ENCODE results near the gene CP.
A peak's percentile ranks its signal among the peaks of the same experiment; 100 is the strongest.
"Not testable (repeated sequence)": the region's sequence is repeated elsewhere in the genome, so short reads cannot be mapped to it uniquely, and the experiment has no call there.

CP gene

GRCh38 chr3:149203758-149204157 is 17.9 kb downstream of the CP start:
- POLR2A ChIA-PET: no interaction called here
- H3K9me3 ChIP-seq (ENCODE audit: control extremely low read depth in 1 of 5, control insufficient read depth in 4 of 5, insufficient read depth in 2 of 5, low read depth in 1 of 5, low read length in 4 of 5): no peaks in the 10 kb centered on the region
- H3K27me3 ChIP-seq (replicated peaks in 2 of 5; ENCODE audit: control insufficient read depth in 4 of 5, insufficient read depth in 5 of 5, low read length in 4 of 5): no peaks in the 10 kb centered on the region
- no peaks in the 10 kb centered on the region for H3K36me3 ChIP-seq (ENCODE audit: control insufficient read depth in 4 of 4, insufficient read depth in 4 of 4, low read length in 3 of 4)
- H3K4me1 ChIP-seq (ENCODE audit: control extremely low read depth in 1 of 4, control insufficient read depth in 4 of 4, insufficient read depth in 4 of 4, low read length in 3 of 4): peaks cover 20 to 36% (median 26%) of the 10 kb centered on the region in 4 experiments
- peak; percentile 57 to 93 (median 89) for DNase-seq
- CTCF ChIA-PET: no interaction called here
- H3K4me3 ChIP-seq (ENCODE audit: control insufficient read depth in 1 of 7, extremely low read depth in 1 of 7, insufficient read depth in 4 of 7, low read depth in 2 of 7, low read length in 6 of 7): no peak overlapping the region
- WGBS (ENCODE audit: insufficient coverage): 5% methylated on average over 2 of the region's 3 CpGs
- no peak overlapping the region for H3K27ac ChIP-seq (ENCODE audit: insufficient read depth in 1 of 2, low read depth in 1 of 2, low read length in 2 of 2, poor library complexity in 1 of 2, severe bottlenecking in 2 of 2)

GRCh38 chr3:149199474-149199873 is 22.2 kb downstream of the CP start:
- WGBS (ENCODE audit: insufficient coverage): 0% methylated on average over 2 of the region's 4 CpGs
- H3K4me3 ChIP-seq (ENCODE audit: control insufficient read depth in 1 of 7, extremely low read depth in 1 of 7, insufficient read depth in 4 of 7, low read depth in 2 of 7, low read length in 6 of 7): peak overlapping the region in 2 of 7 experiments; percentile 13 to 21
- H3K27me3 ChIP-seq (replicated peaks in 2 of 5; ENCODE audit: control insufficient read depth in 4 of 5, insufficient read depth in 5 of 5, low read length in 4 of 5): no peaks in the 10 kb centered on the region
- H3K27ac ChIP-seq (ENCODE audit: insufficient read depth in 1 of 2, low read depth in 1 of 2, low read length in 2 of 2, poor library complexity in 1 of 2, severe bottlenecking in 2 of 2): no peak overlapping the region
- no peaks in the 10 kb centered on the region for H3K36me3 ChIP-seq (ENCODE audit: control insufficient read depth in 4 of 4, insufficient read depth in 4 of 4, low read length in 3 of 4)
- POLR2A ChIA-PET: no interaction called here
- DNase-seq: peak; percentile 50 to 78 (median 68)
- CTCF ChIA-PET: no interaction called here
- H3K9me3 ChIP-seq (ENCODE audit: control extremely low read depth in 1 of 5, control insufficient read depth in 4 of 5, insufficient read depth in 2 of 5, low read depth in 1 of 5, low read length in 4 of 5): no peaks in the 10 kb centered on the region
- peaks cover 20 to 49% (median 28%) of the 10 kb centered on the region in 4 experiments for H3K4me1 ChIP-seq (ENCODE audit: control extremely low read depth in 1 of 4, control insufficient read depth in 4 of 4, insufficient read depth in 4 of 4, low read length in 3 of 4)

- Histone ChIP-seq H3K4me3 (ENCODE audit: control insufficient read depth in 1 of 7, extremely low read depth in 1 of 7, insufficient read depth in 4 of 7, low read depth in 2 of 7, low read length in 6 of 7) (no peak overlapping the region), H3K27ac (ENCODE audit: insufficient read depth in 1 of 2, low read depth in 1 of 2, low read length in 2 of 2, poor library complexity in 1 of 2, severe bottlenecking in 2 of 2) (no peak overlapping the region), H3K27me3 (replicated peaks in 2 of 5; ENCODE audit: control insufficient read depth in 4 of 5, insufficient read depth in 5 of 5, low read length in 4 of 5) (no peaks in the 10 kb centered on the region), H3K9me3 (ENCODE audit: control extremely low read depth in 1 of 5, control insufficient read depth in 4 of 5, insufficient read depth in 2 of 5, low read depth in 1 of 5, low read length in 4 of 5) (no peaks in the 10 kb centered on the region), H3K4me1 (ENCODE audit: control extremely low read depth in 1 of 4, control insufficient read depth in 4 of 4, insufficient read depth in 4 of 4, low read length in 3 of 4) (peaks cover 14 to 40% (median 21%) of the 10 kb centered on the region in 4 experiments), H3K36me3 (ENCODE audit: control insufficient read depth in 4 of 4, insufficient read depth in 4 of 4, low read length in 3 of 4) (no peaks in the 10 kb centered on the region)
- ChIA-PET POLR2A (no interaction called here), CTCF (no interaction called here)
- DNase-seq: no peak
- 95% methylated on average over 4 of the region's 7 CpGs for WGBS (ENCODE audit: insufficient coverage)
Measured at GRCh38 chr3:149198611-149199010, 23.0 kb downstream of the CP start.

GRCh38 chr3:149197669-149198068 is 24.0 kb downstream of the CP start:
- H3K4me1 ChIP-seq (ENCODE audit: control extremely low read depth in 1 of 4, control insufficient read depth in 4 of 4, insufficient read depth in 4 of 4, low read length in 3 of 4): peaks cover 7 to 33% (median 15%) of the 10 kb centered on the region in 4 experiments
- H3K27ac ChIP-seq (ENCODE audit: insufficient read depth in 1 of 2, low read depth in 1 of 2, low read length in 2 of 2, poor library complexity in 1 of 2, severe bottlenecking in 2 of 2): no peak overlapping the region
- no peaks in the 10 kb centered on the region for H3K9me3 ChIP-seq (ENCODE audit: control extremely low read depth in 1 of 5, control insufficient read depth in 4 of 5, insufficient read depth in 2 of 5, low read depth in 1 of 5, low read length in 4 of 5)
- H3K36me3 ChIP-seq (ENCODE audit: control insufficient read depth in 4 of 4, insufficient read depth in 4 of 4, low read length in 3 of 4): no peaks in the 10 kb centered on the region
- 36% methylated on average over 4 of the region's 5 CpGs for WGBS (ENCODE audit: insufficient coverage)
- no peak for DNase-seq
- peak overlapping the region in 2 of 7 experiments; percentile 42 to 48 for H3K4me3 ChIP-seq (ENCODE audit: control insufficient read depth in 1 of 7, extremely low read depth in 1 of 7, insufficient read depth in 4 of 7, low read depth in 2 of 7, low read length in 6 of 7)
- POLR2A ChIA-PET: no interaction called here
- no peaks in the 10 kb centered on the region for H3K27me3 ChIP-seq (replicated peaks in 2 of 5; ENCODE audit: control insufficient read depth in 4 of 5, insufficient read depth in 5 of 5, low read length in 4 of 5)
- CTCF ChIA-PET: interaction anchor here (0.6 kb wide), 1 partner anchor 11 kb away, joined by 3 read pairs; no protein-coding TSS in a partner anchor

- H3K36me3 ChIP-seq (ENCODE audit: control insufficient read depth in 4 of 4, insufficient read depth in 4 of 4, low read length in 3 of 4); H3K9me3 ChIP-seq (ENCODE audit: control extremely low read depth in 1 of 5, control insufficient read depth in 4 of 5, insufficient read depth in 2 of 5, low read depth in 1 of 5, low read length in 4 of 5); H3K27me3 ChIP-seq (replicated peaks in 2 of 5; ENCODE audit: control insufficient read depth in 4 of 5, insufficient read depth in 5 of 5, low read length in 4 of 5); DNase-seq; POLR2A ChIA-PET; H3K27ac ChIP-seq (ENCODE audit: insufficient read depth in 1 of 2, low read depth in 1 of 2, low read length in 2 of 2, poor library complexity in 1 of 2, severe bottlenecking in 2 of 2): not testable (repeated sequence)
- WGBS (ENCODE audit: insufficient coverage): 90% methylated on average over 5 of the region's 12 CpGs
- CTCF ChIA-PET: interaction anchor here (0.6 kb wide), 1 partner anchor 10 kb away, joined by 3 read pairs; no protein-coding TSS in a partner anchor
- H3K4me1 ChIP-seq (ENCODE audit: control extremely low read depth in 1 of 4, control insufficient read depth in 4 of 4, insufficient read depth in 4 of 4, low read length in 3 of 4): peaks cover 7 to 30% (median 13%) of the 10 kb centered on the region in 4 experiments
- H3K4me3 ChIP-seq (ENCODE audit: control insufficient read depth in 1 of 7, extremely low read depth in 1 of 7, insufficient read depth in 4 of 7, low read depth in 2 of 7, low read length in 6 of 7): peak overlapping the region in 2 of 7 experiments; percentile 42 to 48
Measured at GRCh38 chr3:149196805-149197592, 24.6 kb downstream of the CP start.

GRCh38 chr3:149195221-149195620 is 26.4 kb downstream of the CP start:
- Histone ChIP-seq H3K9me3 (ENCODE audit: control extremely low read depth in 1 of 5, control insufficient read depth in 4 of 5, insufficient read depth in 2 of 5, low read depth in 1 of 5, low read length in 4 of 5) (no peaks in the 10 kb centered on the region), H3K27me3 (replicated peaks in 2 of 5; ENCODE audit: control insufficient read depth in 4 of 5, insufficient read depth in 5 of 5, low read length in 4 of 5) (no peaks in the 10 kb centered on the region), H3K4me1 (ENCODE audit: control extremely low read depth in 1 of 4, control insufficient read depth in 4 of 4, insufficient read depth in 4 of 4, low read length in 3 of 4) (peaks cover 7 to 23% (median 10%) of the 10 kb centered on the region in 4 experiments), H3K4me3 (ENCODE audit: control insufficient read depth in 1 of 7, extremely low read depth in 1 of 7, insufficient read depth in 4 of 7, low read depth in 2 of 7, low read length in 6 of 7) (no peak overlapping the region), H3K27ac (ENCODE audit: insufficient read depth in 1 of 2, low read depth in 1 of 2, low read length in 2 of 2, poor library complexity in 1 of 2, severe bottlenecking in 2 of 2) (no peak overlapping the region), H3K36me3 (ENCODE audit: control insufficient read depth in 4 of 4, insufficient read depth in 4 of 4, low read length in 3 of 4) (no peaks in the 10 kb centered on the region)
- ChIA-PET CTCF (no interaction called here), POLR2A (no interaction called here)
- 100% methylated on average over 1 of the region's 1 CpG for WGBS (ENCODE audit: insufficient coverage)
- DNase-seq: no peak

- no CpG with 5 or more reads among the region's 2 CpGs for WGBS (ENCODE audit: insufficient coverage)
Measured at GRCh38 chr3:149188494-149188893, 33.1 kb downstream of the CP start.

More at GRCh38 chr3:149188494-149188893, 33.1 kb downstream of the CP start:
- H3K4me1 ChIP-seq (ENCODE audit: control extremely low read depth in 1 of 4, control insufficient read depth in 4 of 4, insufficient read depth in 4 of 4, low read length in 3 of 4): no peaks in the 10 kb centered on the region
- no peak overlapping the region for H3K4me3 ChIP-seq (ENCODE audit: control insufficient read depth in 1 of 7, extremely low read depth in 1 of 7, insufficient read depth in 4 of 7, low read depth in 2 of 7, low read length in 6 of 7)
- POLR2A ChIA-PET: no interaction called here
- H3K27me3 ChIP-seq (replicated peaks in 2 of 5; ENCODE audit: control insufficient read depth in 4 of 5, insufficient read depth in 5 of 5, low read length in 4 of 5): no peaks in the 10 kb centered on the region
- no peak overlapping the region for H3K27ac ChIP-seq (ENCODE audit: insufficient read depth in 1 of 2, low read depth in 1 of 2, low read length in 2 of 2, poor library complexity in 1 of 2, severe bottlenecking in 2 of 2)
- H3K9me3 ChIP-seq (ENCODE audit: control extremely low read depth in 1 of 5, control insufficient read depth in 4 of 5, insufficient read depth in 2 of 5, low read depth in 1 of 5, low read length in 4 of 5): no peaks in the 10 kb centered on the region
- no peak for DNase-seq
- H3K36me3 ChIP-seq (ENCODE audit: control insufficient read depth in 4 of 4, insufficient read depth in 4 of 4, low read length in 3 of 4): peaks cover 0 to 2% (median 0%) of the 10 kb centered on the region in 4 experiments
- CTCF ChIA-PET: no interaction called here
